GM12878 (cell line): ENCODE results near the gene CAT. TPM values are rescaled to one million over a fixed set of nuclear protein-coding genes. Genes with fewer than 3 reads are reported as not detected.

ENCODE experiments used
- BACH1 ChIP-seq: fragments of 450-650 bp; IDR thresholded peaks from 2 replicates; pipeline ENCODE4 v1.6.1; 2017; ENCODE audit warnings: mild to moderate bottlenecking, borderline replicate concordance
- CHD2 ChIP-seq: IDR thresholded peaks from 2 replicates; pipeline ENCODE4 v1.6.1; 2011; ENCODE audit warnings: low read depth, low read length, improper control_type of control experiment, borderline replicate concordance
- DPF2 ChIP-seq: fragments of 450-650 bp; IDR thresholded peaks from 2 replicates; pipeline ENCODE4 v1.6.1; 2017; ENCODE audit warnings: mild to moderate bottlenecking
- ELK1 ChIP-seq: IDR thresholded peaks from 2 replicates; pipeline ENCODE4 v1.6.1; 2012; ENCODE audit warnings: low read depth, low read length, improper control_type of control experiment
- FOXK2 ChIP-seq: fragments of 450-650 bp; IDR thresholded peaks from 2 replicates; pipeline ENCODE4 v1.6.1; 2017; ENCODE audit warnings: mild to moderate bottlenecking, moderate library complexity
- HDAC2 ChIP-seq: fragments of 200-600 bp; sonication (generic); IDR thresholded peaks from 2 replicates; pipeline ENCODE4 v1.6.1; 2017
- HSF1 ChIP-seq: fragments of 150-350 bp; IDR thresholded peaks from 2 replicates; pipeline ENCODE4 v1.6.1; 2014; ENCODE audit warnings: mild to moderate bottlenecking, low read depth, low read length
- IKZF2 ChIP-seq, 2 experiments: fragments of 450-650 bp; IDR thresholded peaks; 2 replicates each; pipeline ENCODE4 v1.6.1; 2017; ENCODE audit warnings: mild to moderate bottlenecking in 2 of 2, moderate library complexity in 2 of 2
- IRF4 ChIP-seq: IDR thresholded peaks from 2 replicates; pipeline ENCODE4 v1.6.1; 2011; ENCODE audit warnings: low read depth, low read length
- KAT2A ChIP-seq: conservative IDR thresholded peaks from 2 replicates; pipeline ENCODE4 v1.6.1; 2011; ENCODE audit warnings: low read depth, low read length; ENCODE audit not compliant: control insufficient read depth
- MEF2A ChIP-seq: IDR thresholded peaks from 2 replicates; pipeline ENCODE4 v1.6.1; 2011; ENCODE audit warnings: low read depth, mild to moderate bottlenecking, low read length, moderate library complexity; ENCODE audit not compliant: insufficient read depth
- NFIC ChIP-seq: IDR thresholded peaks from 2 replicates; pipeline ENCODE4 v1.6.1; 2012; ENCODE audit warnings: low read depth, mild to moderate bottlenecking, inconsistent platforms, low read length, moderate library complexity
- POU2F2 ChIP-seq: IDR thresholded peaks from 3 replicates; pipeline ENCODE4 v1.6.1; 2011; ENCODE audit warnings: low read depth, mild to moderate bottlenecking, low read length, borderline replicate concordance
- RELA ChIP-seq: fragments of 450-650 bp; IDR thresholded peaks from 2 replicates; pipeline ENCODE4 v1.8.0; 2014; ENCODE audit warnings: borderline replicate concordance; ENCODE audit not compliant: partially characterized antibody
- RELB ChIP-seq: fragments of 450-650 bp; IDR thresholded peaks from 2 replicates; pipeline ENCODE4 v1.6.1; 2017; ENCODE audit warnings: low read depth, mild to moderate bottlenecking, moderate library complexity
- SKIL ChIP-seq: fragments of 450-650 bp; IDR thresholded peaks from 2 replicates; pipeline ENCODE4 v1.6.1; 2017; ENCODE audit warnings: mild to moderate bottlenecking, low read depth, inconsistent platforms; ENCODE audit not compliant: poor library complexity, severe bottlenecking
- SMARCA5 ChIP-seq: fragments of 450-650 bp; IDR thresholded peaks from 2 replicates; pipeline ENCODE4 v1.6.1; 2017; ENCODE audit warnings: mild to moderate bottlenecking
- SPI1 ChIP-seq: IDR thresholded peaks from 2 replicates; pipeline ENCODE4 v1.6.1; 2011; ENCODE audit warnings: low read depth, mild to moderate bottlenecking, low read length, moderate library complexity, borderline replicate concordance; ENCODE audit not compliant: insufficient read depth
- SREBF1 ChIP-seq: IDR thresholded peaks from 2 replicates; pipeline ENCODE4 v1.6.1; 2012; ENCODE audit warnings: mild to moderate bottlenecking, low read length
- SRF ChIP-seq, 2 experiments: IDR thresholded peaks; 2 replicates each; pipeline ENCODE4 v1.6.1; 2011; ENCODE audit warnings: low read depth in 2 of 2, low read length in 2 of 2, mild to moderate bottlenecking in 1 of 2, moderate library complexity in 1 of 2
- STAT3 ChIP-seq: IDR thresholded peaks from 2 replicates; pipeline ENCODE4 v1.6.1; 2011; ENCODE audit warnings: low read depth, low read length, improper control_type of control experiment
- ZNF622 ChIP-seq: fragments of 450-650 bp; IDR thresholded peaks from 2 replicates; pipeline ENCODE4 v1.6.1; 2017; ENCODE audit warnings: mild to moderate bottlenecking, inconsistent platforms
- polyA plus RNA-seq, 11 experiments: library from polyadenylated mRNA; depleted of rRNA in 4 of 11; unstranded in 6 of 11; stranded (reverse) in 5 of 11; fragments of >200 nt; fragmentation: Nextera tagmentation in 4 of 11; fragmentation: Illumina TruSeq in 1 of 11; extraction: Ambion mirVana in 4 of 11; extraction: Trizol in 1 of 11; gene quantifications; 1 replicate in 1 of 11; 2 replicates in 10 of 11; pipeline versions ENCODE4 v1.2.1 to v1.2.3, GENCODE V29; 2011 to 2016; ENCODE audit warnings: inconsistent platforms in 2 of 11, missing spikeins in 2 of 11, low read depth in 1 of 11
- total RNA-seq, 4 experiments: library from RNA; depleted of rRNA in 3 of 4; stranded (reverse); fragments of >200 nt in 3 of 4; fragmentation: Illumina TruSeq in 1 of 4; extraction: Trizol in 1 of 4; gene quantifications; 2 replicates each; pipeline versions ENCODE4 v1.2.1 to v1.2.3, GENCODE V29; 2013 to 2021

Gene CAT
- total and polyA plus RNA-seq, 10 of the 15 experiments (the other 5 are each of a cell fraction or from before 2014, with no cell fraction given) = 22.4 to 71.3 (median 33.6) TPM

GRCh38 chr11:34438529-34439507, at the start of gene CAT (continued):
- TF ChIP-seq POU2F2 (peak; percentile 30; the same call in 1 of the 3 replicates), HSF1 (no peak), NFIC (no peak), HDAC2 (no peak), CHD2 (peak; percentile 93), IRF4 (no peak), RELB (peak; percentile 77), SMARCA5 (peak; percentile 64), STAT3 (no peak), KAT2A (no peak), BACH1 (peak; percentile 74), RELA (peak; percentile 38), ELK1 (no peak), FOXK2 (peak; percentile 92), IKZF2 (IDR thresholded peaks at IDR 0.05) (peak; percentile 42 to 54; a peak in 2 of 4 replicates), MEF2A (no peak), SRF (IDR thresholded peaks at IDR 0.05; ENCODE audit: low read depth in 2 of 2, low read length in 2 of 2) (no peak), SREBF1 (peak; percentile 74), DPF2 (peak; percentile 79), ZNF622 (no peak), SKIL (peak; percentile 71), SPI1 (peak; percentile 62; the same call in 1 of the 2 replicates)
